A549 treated with DMSO at 1 μM for 4 hours (cell line): Measurements from ENCODE around the gene RNF167. TPM values are rescaled to one million over a fixed set of nuclear protein-coding genes. Genes with fewer than 3 reads are reported as not detected.

Experiments used
- total RNA-seq: library from RNA; stranded (reverse); fragments of 200-300 nt; extraction: Qiagen RNA extraction; gene quantifications from 5 replicates; pipeline ENCODE4 v1.2.3, GENCODE V29; 2022; ENCODE audit warnings: low read depth

Gene RNF167
- 93.0 to 144 TPM (median 121 TPM) in 5 replicates for total RNA-seq

DNA sequence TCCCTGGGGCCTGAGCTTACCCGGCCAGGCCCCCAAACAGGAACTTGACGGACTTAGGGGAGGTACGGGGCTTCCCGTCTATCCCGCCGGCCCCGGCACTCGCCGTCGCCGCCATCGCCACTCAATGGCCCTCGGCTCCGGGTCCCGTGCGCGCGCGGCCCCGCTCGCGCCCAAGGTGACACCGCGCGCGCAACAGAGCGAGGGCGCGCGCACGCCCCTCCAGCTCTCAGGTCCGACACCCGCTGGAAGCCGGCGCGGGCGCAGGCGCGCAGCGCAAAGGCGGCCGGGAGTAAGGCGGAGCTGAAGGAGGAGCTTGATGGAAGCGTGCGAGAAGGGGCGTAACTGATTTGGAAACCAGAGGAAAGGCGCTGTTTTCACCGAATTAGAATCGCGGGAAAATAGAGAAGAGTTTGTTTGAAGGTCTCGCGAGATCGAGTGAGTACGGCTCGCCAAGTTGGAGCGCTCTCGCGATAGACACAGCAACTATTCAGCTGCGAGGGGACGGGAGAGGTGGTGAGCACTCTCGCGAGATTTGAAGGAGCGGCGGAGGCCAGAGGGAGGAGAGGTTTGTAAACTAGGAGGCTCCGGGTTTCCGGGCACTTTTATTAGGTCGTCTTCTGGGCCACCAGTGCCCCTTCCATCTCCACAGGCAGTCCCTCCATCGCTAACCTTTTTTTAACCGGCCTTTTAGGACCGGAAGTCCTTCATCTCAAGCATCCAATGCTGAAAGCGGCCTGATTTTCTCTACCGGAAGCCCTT is at the start of gene RNF167, which contains the start of gene SLC25A11:
Gene RNF167, plus strand, starts transcription at position 473 of the 759 bp plus-strand sequence. CDS start 642 bp downstream, outside the sequence.
Gene SLC25A11, minus strand, starts transcription at position 251 of the 759 bp plus-strand sequence. Its CDS starts 136 bp downstream, at position 115.

DNA sequence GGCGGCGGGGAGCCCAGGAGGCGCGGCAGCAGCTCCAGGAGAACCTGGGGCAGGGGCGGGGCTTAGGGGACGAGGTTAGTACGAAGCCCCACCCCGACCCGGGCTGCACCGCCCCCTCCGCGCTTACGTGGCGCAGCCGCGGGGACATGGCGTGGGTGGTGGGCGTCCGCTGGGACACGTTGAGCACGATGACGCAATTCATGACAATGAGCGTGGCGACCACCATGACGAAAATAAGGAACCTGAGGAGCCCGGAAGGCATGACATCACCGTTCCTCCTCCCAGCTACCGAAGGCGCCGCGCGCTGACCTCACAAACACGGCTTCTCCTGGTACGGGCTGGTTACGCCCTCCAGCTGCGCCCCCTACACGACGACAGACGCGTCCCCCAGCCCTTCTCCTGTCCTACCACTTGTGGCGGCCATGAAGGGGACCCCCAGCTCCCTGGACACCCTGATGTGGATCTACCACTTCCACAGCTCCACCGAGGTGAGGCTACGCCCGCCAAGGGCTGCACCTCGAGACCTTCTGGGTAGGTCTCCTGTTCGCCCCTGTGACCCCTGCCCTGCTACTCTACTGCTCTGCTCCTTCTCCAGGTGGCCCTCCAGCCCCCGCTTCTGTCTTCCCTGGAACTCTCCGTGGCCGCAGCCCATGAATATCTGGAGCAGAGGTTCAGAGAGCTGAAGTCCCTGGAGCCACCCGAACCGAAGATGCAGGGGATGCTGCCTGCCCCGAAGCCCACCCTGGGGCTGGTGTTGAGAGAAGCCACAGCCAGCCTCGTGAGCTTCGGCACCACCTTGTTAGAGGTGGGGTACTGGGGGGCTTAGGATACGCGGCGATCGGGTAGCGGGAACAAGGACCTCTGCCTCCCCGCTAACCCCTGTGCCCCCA is 40.5 kb upstream of the RNF167 start, which contains the start of gene C17orf107:
Gene C17orf107, plus strand, starts transcription at position 196 of the 890 bp plus-strand sequence. Its CDS starts 227 bp downstream, at position 423.

DNA sequence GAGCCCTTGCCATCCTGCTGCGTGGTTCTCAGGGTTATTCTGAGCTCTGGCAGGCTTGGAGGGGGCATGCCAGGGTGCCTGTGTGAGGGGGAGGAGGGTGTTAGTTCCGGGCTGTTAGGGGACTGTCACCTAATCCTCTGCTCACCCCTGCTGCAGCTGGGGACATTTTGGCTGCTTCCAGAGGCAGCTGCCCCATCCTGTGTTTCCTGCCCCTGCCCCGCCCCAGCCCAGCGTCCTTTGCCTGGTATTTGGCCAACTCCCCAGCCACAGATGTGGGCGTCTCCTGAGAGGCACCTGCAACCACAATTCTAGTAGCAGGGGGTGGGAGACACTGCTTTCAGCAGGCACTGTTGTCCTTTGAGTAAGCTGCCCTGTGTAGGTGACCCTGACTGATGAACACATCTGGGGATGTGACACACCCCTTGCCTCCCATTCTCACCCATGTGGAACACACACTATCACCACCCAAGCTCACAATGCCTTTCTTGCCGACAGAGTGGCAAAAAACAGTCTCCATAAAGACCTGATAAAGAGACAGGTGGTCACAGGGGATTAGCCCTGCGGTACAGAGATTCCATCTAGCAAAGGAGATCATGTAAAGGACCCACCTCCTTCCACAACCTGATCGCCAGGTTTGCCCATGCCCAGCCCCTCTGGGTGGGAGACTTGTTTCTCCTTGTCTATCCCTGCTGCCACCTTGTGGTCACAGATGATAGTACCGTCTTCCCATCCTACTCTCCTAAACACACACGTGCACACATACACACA is 36.8 kb upstream of the RNF167 start, which contains the start of gene CHRNE:
Gene CHRNE, minus strand, starts transcription at position 48 of the 768 bp plus-strand sequence. Its CDS starts 35 bp downstream, at position 13.

DNA sequence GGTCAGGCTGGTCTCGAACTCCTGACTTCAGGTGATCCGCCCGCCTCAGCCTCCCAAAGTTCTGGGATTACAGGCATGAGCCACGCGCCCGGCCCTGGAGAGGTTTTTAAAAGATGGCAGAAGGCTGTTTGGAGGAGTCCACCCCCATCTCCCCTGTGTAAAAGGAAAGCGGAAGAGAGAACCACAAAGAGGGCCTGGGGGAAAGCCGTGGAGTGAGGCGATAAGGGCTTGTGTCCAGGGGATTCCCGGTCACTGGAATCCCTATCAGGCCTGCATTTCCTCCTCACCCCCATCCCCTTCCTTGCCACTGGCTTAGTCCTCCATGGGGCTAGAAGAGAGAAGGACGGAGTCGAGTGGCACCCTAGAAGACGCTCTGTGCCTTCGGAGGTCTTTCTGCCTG is 8.1 kb upstream of the RNF167 start, which contains the start of gene GP1BA:
Gene GP1BA, plus strand, starts transcription at position 315 of the 400 bp plus-strand sequence. CDS start 328 bp downstream, outside the sequence.

DNA sequence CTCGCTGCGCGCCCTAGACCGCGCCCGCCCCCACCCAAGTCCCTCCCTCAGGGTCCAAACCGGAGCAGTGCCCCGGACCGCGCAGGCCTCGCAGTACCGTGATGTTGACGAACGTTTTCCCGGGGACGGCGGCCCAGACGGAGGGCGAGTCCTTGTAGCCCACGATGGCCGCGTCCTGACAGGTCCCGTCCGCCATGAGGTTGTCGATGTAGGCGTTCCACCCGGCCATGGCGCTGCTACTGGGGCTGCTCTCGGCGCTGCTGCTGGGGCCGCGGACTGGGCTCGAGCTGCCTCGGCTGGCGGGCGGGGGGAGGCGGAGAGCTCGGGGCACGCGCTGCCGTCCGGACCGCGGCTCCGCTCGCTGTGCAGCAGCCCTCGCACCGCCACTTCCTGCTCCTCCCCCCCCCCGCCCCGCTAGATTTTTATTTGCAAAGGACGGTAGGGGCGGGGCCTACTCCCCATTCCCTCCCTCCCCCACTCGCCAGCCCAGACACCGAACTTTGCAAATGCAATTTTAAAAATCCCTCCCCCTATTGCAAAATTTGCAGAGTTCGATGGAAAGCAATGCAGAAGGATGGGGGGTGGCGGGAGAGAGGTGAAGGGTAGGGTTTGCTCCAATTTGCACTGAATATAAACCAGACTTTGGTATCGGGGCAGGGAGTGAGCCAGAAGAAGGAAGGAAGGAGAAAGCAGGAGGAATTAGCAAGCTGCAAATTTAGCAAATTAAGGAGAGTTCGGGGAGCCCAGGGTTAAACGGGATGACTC is 8.3 kb downstream of the RNF167 start, which contains the start of gene PFN1:
Gene PFN1, minus strand, starts transcription at position 365 of the 765 bp plus-strand sequence. Its CDS starts 136 bp downstream, at position 229.

DNA sequence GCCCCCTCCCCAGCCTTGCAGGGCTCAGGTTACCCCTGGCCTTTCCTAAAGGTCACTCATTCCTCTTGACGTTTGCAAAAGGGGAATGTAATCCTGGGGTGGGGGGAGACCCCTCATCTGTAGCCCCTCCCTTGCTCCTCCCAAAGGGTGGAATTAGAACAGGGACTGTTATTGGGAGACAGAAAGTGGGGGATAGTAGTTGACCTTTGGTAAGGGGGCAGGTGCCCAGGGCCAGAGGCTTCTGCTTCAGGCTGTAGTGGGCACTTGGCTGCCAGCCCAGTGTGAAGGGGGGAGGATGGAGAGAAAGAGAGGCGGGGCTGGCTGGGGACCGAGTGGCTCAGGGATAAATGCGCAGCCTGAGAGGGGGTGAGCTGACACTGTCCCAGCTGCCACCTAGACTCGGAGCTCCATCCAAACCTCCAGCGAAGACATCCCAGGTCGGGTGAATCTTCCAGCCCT is 10.7 kb downstream of the RNF167 start, which contains the start of gene ENO3:
Gene ENO3, plus strand, starts transcription at position 374 of the 459 bp plus-strand sequence. CDS start 711 bp downstream, outside the sequence.

GRCh38 chr17:4967539-4968485 is 27.7 kb downstream of the RNF167 start, which contains the start of gene SPAG7:
TSS of gene SPAG7 (minus strand) at chr17:4967817. CDS start at chr17:4967804, 13 bp downstream.

DNA sequence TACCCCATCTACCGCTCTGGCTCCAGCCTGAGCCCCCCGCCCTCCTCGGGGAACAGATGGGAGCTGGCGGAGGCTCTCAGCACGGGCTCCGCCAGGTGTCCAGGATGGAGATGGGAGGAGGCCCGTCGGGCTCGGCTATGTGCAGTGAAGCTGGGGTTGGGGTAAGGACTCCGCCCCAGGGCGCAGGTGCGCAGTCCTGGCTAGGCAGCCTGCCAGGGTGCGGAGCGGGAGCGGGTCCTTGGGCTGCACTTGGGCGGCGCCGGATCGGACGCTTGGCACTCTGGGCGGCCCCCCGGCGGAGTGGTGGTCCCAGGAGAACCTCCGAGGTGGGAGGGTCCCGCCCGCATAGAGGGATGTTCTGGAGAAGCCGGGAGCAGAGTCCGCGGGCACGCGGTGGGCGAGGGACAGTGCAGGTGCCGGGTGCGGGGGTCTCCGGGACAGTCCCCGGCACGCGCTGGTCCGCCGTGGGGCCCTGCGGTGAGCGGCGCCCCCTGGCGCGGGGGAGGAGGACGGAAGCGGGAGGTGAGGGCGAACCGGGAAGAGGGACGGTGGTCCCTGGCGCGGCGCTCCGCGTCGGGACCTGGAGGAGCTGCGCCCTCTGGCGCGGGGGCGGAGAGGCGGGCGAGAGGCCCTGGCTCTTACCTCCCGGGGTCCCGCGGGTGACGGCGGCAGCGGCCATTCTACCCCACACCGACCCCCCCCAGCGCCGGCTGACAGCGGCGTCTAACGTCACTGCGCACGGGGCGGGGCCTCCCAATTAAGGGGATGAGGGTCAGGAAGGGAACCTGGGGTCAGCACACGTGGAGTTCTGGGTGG is 47.1 kb downstream of the RNF167 start, which contains the start of gene CAMTA2:
Gene CAMTA2, minus strand, starts transcription at position 725 of the 816 bp plus-strand sequence. CDS start 1,453 bp downstream, outside the sequence.

Other genes starting within 250 kb of the RNF167 start
- 68.7 to 88.2 TPM (median 76.7 TPM) in 5 replicates for gene PELP1, start 236.1 kb upstream of the RNF167 start, total RNA-seq
- 51.9 to 68.9 TPM (median 63.3 TPM) in 5 replicates for gene ARRB2, start 229.6 kb upstream of the RNF167 start, total RNA-seq
- 40.9 to 46.9 TPM (median 43.8 TPM) in 5 replicates for gene MED11, start 208.8 kb upstream of the RNF167 start, total RNA-seq
- 0.41 to 0.86 TPM (median 0.60 TPM) in 5 replicates for gene ZMYND15, start 200.4 kb upstream of the RNF167 start, total RNA-seq
- gene CXCL16, start 200.3 kb upstream of the RNF167 start, total RNA-seq = 15.0 to 20.2 TPM (median 18.3 TPM) in 5 replicates
- gene TM4SF5, start 168.4 kb upstream of the RNF167 start, total RNA-seq = 0.31 to 1.2 TPM (median 0.64 TPM) in 5 replicates
- 0.47 to 1.5 TPM (median 1.3 TPM) in 4 of 5 replicates, not detected in the other for gene VMO1, start 153.9 kb upstream of the RNF167 start, total RNA-seq
- not detected in 5 replicates for gene GLTPD2, start 151.3 kb upstream of the RNF167 start, total RNA-seq
- 443 to 508 TPM (median 482 TPM) in 5 replicates for gene PSMB6, start 144.1 kb upstream of the RNF167 start, total RNA-seq
- gene PLD2, start 133.1 kb upstream of the RNF167 start, total RNA-seq = 20.0 to 27.5 TPM (median 25.1 TPM) in 5 replicates
- 49.3 to 64.6 TPM (median 56.6 TPM) in 5 replicates for gene MINK1, start 106.9 kb upstream of the RNF167 start, total RNA-seq
- gene C17orf107, start 40.7 kb upstream of the RNF167 start, total RNA-seq = 0.17 to 0.29 TPM (median 0.28 TPM) in 5 replicates
- 0.07 to 0.21 TPM (median 0.08 TPM) in 4 of 5 replicates, not detected in the other for gene CHRNE, start 37.2 kb upstream of the RNF167 start, total RNA-seq
- not detected in 5 replicates for gene GP1BA, start 8.0 kb upstream of the RNF167 start, total RNA-seq
- gene SLC25A11, start 222 bp upstream of the RNF167 start, total RNA-seq = 65.3 to 82.3 TPM (median 72.2 TPM) in 5 replicates
- gene PFN1, start 8.3 kb downstream of the RNF167 start, total RNA-seq = 2,001 to 2,972 TPM (median 2,479 TPM) in 5 replicates
- 51.2 to 61.4 TPM (median 55.7 TPM) in 5 replicates for gene ENO3, start 10.9 kb downstream of the RNF167 start, total RNA-seq
- gene SPAG7, start 27.5 kb downstream of the RNF167 start, total RNA-seq = 69.9 to 87.4 TPM (median 71.4 TPM) in 5 replicates
- 22.0 to 37.9 TPM (median 31.6 TPM) in 5 replicates for gene CAMTA2, start 47.4 kb downstream of the RNF167 start, total RNA-seq
- 1.3 to 2.0 TPM (median 1.5 TPM) in 5 replicates for gene INCA1, start 57.3 kb downstream of the RNF167 start, total RNA-seq
- 98.9 to 125 TPM (median 114 TPM) in 5 replicates for gene KIF1C, start 57.7 kb downstream of the RNF167 start, total RNA-seq
- 0.34 to 1.2 TPM (median 0.68 TPM) in 5 replicates for gene SLC52A1, start 95.2 kb downstream of the RNF167 start, total RNA-seq
- gene ZFP3, start 138.2 kb downstream of the RNF167 start, total RNA-seq = 0.89 to 1.2 TPM (median 1.0 TPM) in 5 replicates
- gene ZNF232, start 171.6 kb downstream of the RNF167 start, total RNA-seq = 3.6 to 5.0 TPM (median 4.5 TPM) in 5 replicates
- 0.01 to 0.03 TPM (median 0.02 TPM) in 4 of 5 replicates, not detected in the other for gene USP6, start 175.8 kb downstream of the RNF167 start, total RNA-seq